MV-4-11 (cell line): Measurements from ENCODE around the gene GNG14.
"Not testable (repeated sequence)": the region's sequence is repeated elsewhere in the genome, so short reads cannot be mapped to it uniquely, and the experiment has no call there.

ENCODE experiments used
- DNase-seq: peaks from one replicate; lab custom pipeline; 2025; lab: John Stamatoyannopoulos, UW

The GNG14 gene

DNA sequence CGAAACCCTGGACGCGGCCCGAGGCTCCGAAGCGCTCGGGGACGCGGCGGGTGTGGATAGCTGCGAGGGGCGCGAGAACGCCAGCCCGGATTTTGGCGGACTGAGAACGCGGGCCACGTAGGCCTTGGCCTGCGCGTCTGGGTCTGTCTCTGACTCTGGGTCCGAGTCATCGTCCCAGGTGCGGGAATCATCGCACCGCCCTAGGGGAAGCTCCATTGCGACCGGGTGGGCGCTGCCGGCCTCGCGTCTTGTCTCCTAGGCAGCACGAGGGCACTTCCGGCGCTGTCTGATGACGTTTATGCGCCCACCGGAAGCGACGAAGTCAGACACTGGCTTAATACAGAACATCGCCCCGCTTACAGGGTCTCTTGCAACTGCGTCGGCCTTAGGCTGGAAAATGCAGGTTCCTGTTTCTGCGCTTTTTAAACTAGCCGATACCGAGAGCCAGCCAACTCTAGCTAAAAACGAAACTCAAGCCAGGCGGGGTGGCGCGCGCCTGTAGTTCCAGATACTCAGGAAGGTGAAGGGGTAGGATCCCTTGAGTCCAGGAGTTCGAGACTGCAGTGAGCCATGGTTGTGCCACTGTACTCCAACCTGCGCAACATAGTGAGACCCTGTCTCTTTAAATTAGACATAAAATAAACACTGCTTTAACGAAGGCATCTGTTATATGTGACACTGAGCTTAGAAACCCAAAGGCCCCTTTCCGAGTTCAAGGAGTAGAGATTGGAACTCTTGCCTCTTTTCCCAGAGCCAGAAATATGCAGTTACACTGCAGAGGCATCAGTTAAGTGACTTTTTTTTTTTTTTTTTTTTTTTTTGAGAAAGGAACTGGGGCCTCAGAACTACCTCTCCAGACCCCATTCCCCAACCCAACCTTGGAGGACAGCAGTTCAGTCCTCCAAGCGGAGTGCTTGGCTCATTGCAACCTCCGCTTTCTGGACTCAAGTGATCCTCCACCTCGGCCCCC, 8.9 kb downstream of the GNG14 start, which contains the start of gene FBXW9:
Gene FBXW9 (minus strand): TSS at position 266 of the 970 bp plus-strand sequence. CDS start 50 bp downstream, at position 216.
- DNase-seq, result peak; percentile 99

DNA sequence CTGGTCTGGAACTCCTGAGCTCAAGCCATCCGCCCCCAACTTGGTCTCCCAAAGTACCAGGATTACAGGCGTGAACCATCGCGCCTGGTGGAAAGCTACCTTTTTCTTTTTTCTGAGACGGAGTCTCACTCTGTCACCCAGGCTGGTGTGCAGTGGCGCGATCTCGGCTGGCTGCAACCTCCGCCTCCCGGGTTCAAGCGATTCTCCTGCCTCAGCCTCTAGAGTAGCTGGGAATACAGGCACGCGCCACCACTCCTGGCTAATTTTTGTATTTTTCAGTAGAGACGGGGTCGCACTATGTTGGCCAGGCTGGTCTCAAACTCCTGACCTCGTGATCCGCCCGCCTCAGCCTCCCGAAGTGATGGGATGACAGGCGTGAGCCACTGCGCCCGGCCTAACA, 9.6 kb downstream of the GNG14 start:
- DNase-seq, result not testable (repeated sequence)

DNA sequence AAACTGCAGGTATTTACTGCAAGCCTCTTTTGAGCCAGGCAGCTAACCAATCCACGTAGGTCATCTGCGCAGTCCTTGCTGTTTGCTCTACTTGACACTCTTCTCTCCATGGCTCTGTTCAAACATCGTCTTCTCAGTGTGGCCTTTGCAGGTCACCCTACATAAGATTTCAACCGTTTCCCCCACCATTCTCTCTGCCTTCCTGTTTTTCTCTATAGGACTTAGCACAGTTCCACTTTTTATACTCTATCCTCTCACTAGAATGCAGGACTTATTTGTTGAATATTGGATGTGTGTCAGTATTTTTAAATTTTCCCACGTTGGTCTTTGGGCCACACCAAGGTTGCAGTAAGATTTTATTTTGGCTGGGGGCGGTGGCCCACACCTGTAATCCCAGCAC, 10.3 kb downstream of the GNG14 start:
- peak; percentile 45 for DNase-seq

DNA sequence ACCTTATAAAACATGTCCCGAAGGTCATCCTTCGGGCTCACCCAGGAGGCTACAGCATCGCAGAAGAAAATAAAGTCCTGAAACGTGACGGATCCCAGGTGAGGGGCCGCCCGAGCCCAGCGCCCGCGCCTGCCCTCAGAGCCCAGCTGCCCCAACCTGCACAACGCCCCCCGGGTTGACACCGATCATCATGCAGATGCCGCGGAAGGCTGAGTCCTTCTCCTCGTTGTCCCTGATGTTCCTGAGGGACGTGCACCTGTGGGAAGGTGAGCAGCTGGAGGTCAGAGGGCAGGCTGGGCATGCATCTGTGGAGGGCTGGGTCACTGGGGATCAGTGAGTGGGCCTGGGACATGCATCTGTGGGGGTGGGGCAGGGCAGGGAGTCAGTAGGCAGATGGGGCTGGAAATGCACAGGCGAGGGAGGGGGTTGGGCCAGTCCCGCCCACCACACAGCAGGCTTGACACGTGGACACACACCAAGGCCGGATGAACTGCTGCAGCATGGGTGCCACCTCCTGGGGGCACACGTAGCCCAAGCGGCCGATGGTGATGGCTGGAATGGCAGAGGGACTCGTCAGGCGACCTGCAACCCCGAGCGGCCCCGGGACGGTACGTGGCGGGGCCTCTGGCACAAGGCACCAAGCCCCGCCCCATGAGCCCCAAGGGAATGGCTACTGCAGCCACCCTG, 13.9 kb downstream of the GNG14 start:
- no peak for DNase-seq

DNA sequence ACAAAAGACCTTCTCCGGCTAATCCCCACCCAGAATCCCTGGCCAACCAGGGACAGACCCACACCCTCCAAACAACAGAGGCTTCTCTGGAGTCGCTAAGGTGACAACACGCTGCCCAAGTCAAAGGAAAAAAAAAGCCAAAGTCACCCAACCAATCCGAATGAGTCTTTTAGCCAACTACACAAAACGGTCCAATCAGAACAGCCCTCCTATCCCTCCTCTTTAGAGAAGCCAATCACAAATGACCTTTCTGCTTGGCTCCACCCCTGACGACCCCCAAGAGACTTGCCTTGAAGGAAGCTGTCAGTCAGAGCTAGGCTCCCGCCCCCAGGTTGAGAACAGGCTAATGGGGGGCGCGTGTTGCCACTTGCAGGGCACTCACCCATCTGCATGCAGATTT, 15.2 kb downstream of the GNG14 start:
- DNase-seq, result peak; percentile 68

DNA sequence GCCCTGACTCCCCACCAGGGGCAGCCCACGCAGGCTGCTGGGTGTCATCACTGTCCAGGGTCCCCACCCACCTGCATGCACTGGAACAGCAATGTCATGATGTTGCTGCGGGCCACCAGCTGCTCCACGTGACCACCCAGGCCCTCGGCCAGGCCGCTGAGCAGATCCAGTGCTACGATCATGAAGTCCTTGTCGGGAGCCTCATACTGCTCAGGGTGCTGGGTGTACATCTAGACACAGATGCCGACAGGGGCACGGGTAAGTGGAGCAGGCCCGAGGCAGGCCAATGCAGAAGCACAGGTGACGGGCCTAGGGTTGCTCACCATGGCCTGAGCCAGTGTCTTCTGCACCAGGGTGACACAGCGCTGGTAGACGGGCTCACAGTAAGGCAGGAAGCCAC, 17.4 kb downstream of the GNG14 start:
- no peak for DNase-seq

DNA sequence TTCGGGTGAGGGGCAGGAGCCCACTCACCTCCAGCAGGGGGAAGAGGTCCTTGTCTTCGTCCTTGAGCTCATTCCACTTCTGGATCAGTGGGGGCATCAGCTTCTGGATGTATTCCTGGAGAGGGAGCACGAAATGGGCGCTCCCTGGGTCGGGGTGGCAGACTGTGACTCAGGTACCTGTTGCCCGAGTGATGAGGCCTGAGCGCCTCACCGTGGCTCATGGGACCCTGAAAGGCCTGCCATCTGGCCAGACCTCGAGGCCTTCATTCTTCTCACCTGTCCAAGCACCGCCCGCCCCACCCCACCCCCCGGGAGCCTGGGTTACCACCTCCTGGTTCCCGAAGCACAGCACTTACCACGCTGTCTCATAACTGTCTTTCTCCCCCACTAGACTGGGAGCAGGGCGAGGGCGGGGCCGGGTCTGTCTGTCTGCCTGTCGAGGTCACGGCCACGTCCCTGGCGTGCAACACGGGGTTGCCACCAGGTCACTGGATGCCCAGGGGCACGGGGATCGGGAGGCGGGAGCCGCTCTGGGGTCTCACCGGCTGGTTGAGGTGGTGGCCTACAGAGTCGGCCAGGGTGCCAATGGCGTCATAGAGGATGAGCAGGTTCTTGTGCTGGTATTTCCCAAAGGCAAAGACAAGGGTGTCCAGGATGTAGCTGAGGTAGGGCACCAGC, 18.0 kb downstream of the GNG14 start:
- DNase-seq, result no peak

DNA sequence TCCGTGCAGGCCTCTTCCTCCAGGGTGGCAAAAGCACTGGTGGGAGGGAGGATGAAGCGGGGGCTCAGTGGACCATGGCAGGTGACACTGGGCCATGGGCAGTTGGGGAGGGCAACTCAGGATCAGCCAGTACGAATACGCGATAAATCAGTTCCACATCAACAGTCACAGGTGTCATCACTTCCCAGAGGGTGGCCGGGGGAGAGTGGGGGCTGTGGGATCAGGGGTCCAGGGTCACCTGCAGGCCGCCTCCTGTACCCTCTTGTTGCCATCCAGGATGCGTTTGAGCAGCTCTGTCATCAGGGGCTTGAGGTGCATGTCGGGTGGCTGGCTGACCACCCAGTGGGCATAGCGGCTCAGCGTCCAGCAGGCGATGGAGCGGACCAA, 18.5 kb downstream of the GNG14 start:
- no peak for DNase-seq

DNA sequence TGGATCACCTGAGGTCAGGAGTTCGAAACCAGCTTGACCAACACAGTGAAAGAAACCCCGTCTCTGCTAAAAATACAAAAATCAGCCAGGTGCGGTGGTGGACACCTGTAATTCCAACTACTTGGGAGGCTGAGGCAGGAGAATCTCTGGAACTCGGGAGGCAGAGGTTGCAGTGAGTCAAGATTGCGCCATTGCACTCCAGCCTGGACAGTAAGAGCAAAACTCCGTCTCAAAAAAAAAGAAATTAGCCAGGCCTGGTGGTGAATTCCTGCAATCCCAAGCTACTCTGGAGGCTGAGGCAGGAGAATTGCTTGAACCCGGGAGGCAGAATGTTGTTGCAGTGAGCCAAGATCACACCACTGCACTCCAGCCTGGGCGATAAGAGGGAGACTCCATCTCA, 20.8 kb downstream of the GNG14 start:
- no peak for DNase-seq

DNA sequence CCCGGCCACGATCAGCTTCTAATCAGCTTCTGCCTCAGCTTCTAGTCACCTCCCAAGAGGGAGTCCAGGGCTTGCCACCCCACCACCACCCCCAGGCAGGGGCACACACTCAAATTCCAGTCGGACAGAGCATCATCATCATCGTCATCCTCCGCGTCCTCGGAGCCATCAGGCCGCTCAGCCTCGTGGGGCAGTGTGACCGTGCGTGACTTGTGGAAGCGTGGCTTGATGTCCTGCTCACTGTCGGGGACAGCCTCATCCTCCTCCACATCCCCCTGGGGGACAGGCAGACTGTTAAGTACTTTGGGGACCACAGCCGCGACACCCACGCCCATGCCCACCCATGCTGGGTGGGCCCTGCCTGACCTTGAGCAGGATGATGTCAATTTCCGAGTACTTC, 23.4 kb downstream of the GNG14 start:
- DNase-seq, result no peak

DNA sequence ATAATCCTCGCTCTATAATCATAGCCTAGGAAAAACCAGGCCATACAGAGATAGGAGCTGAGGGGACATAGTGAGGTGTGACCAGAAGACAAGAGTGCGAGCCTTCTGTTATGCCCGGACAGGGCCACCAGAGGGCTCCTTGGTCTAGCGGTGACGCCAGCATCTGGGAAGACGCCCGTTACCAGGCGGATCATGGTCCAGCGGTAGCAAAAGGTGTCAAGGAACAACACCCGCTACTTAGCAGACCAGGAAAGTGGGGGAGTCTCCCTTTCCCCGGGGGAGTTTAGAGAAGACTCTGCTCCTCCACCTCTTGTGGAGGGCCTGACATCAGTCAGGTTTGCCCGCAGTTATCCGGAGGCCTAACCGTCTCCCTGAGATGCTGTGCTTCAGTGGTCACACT, 24.3 kb downstream of the GNG14 start:
- DNase-seq, result not testable (repeated sequence)

DNA sequence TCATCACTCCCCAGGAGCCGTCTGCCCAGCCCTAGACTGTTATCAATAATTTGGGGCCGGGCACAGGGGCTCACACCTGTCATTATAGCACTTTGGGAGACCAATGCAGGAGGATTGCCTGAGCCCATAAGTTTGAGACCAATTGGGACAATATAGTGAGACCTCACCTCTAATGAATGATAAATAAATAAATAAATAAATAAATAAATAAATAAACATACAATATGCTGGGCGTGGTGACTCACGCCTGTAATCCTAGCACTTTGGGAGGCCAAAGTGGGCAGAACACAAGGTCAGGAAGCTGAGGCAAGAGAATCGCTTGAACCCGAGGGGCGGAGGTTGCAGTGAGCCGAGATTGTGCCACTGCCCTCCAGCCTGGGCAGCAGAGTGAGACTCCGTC, 25.5 kb downstream of the GNG14 start:
- DNase-seq, result not testable (repeated sequence)

DNA sequence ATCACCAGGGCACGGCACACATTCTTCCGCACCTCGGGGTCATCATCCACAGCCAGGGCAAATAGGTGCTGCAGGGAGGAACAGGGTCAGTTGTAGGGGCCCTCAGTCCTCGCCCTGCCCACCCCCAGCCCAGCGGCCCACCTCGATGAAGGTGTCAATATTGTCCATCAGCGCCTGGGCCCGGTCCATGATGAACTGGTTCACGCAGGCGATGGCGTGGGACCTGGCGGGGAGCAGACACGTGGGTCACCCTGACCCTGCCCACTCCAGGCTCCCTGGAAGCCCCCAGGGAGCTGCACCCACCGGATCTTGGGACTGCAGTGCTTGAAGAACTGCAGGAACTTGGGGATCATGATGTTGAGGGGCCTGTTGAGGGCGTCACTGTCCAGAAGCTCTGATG, 27.3 kb downstream of the GNG14 start:
- no peak for DNase-seq

DNA sequence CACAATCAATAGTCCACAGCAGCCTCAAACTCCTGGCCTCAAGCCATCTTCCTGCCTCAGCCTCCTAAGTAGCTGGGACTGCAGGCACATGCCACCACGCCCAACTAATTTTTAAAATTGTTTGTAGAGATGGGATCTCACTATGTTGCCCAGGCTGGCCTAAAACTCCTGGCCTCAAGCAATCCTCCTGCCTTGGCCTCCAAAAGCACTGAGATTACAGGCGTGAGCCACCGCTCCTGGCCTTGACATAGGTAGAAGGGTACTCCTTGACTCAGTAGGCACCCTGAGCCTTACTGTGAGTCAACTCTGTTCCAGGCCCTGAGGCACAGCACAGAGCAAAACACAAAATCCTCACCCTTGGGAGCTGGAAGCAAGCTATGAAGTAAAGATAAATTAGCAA, 28.1 kb downstream of the GNG14 start:
- DNase-seq, result no peak

DNA sequence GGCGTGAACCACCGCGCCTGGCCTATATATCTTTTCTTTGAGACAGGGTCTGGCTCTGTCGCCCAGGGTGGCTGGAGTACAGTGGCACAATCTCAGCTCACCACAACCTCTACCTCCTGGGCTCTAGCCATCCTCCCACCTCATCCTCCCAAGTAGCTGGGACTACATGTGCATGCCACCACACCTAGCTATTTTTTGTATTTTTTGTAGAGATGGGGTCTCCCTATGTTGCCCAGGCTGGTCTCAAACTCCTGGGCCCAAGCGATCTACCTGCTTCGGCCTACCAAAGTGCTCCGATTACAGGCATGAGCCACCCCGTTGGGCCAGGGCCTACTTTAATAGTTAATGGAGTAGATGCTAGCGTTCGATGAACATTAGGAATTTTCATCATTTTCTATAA, 32.5 kb downstream of the GNG14 start:
- no peak for DNase-seq

DNA sequence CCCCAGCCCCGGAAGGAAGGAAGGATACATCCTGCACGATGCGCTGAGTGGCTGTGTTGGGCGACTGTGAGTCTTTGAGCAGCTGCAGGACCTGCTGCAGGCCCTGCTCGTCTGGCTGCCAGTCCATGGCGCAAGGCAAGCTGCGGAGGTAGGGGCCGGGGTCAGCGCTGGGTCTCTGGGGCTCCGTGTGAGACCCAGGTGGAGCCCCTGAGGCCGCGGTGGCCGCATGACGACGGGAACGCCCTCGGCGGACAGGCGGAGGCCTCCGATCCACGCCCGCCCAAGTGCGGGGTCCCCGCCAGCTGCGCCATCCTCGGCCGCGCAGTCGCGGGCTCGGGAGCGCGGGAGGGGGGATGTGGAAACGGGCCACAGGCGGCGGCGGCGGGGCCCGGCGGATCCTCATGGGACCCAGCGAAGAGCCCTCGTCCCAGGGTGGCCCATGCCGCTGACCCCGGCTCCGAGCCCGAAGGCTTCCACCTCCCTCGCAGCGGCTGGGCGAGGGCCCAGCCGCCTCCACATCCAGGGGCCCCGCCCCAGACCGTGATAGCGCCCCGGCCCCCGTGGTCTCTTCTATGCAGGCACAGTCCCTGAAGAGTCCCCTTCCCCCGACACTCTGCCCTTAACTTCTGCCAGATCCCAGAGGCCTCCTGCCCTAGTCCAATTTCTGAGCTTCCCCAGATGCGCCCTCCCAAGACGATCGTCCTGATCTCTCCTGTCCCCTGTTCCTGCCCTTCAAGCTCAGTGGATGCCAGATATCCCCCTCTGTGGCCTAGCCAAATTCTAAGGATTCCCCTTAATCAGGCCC, 33.3 kb downstream of the GNG14 start:
- DNase-seq, result no peak

DNA sequence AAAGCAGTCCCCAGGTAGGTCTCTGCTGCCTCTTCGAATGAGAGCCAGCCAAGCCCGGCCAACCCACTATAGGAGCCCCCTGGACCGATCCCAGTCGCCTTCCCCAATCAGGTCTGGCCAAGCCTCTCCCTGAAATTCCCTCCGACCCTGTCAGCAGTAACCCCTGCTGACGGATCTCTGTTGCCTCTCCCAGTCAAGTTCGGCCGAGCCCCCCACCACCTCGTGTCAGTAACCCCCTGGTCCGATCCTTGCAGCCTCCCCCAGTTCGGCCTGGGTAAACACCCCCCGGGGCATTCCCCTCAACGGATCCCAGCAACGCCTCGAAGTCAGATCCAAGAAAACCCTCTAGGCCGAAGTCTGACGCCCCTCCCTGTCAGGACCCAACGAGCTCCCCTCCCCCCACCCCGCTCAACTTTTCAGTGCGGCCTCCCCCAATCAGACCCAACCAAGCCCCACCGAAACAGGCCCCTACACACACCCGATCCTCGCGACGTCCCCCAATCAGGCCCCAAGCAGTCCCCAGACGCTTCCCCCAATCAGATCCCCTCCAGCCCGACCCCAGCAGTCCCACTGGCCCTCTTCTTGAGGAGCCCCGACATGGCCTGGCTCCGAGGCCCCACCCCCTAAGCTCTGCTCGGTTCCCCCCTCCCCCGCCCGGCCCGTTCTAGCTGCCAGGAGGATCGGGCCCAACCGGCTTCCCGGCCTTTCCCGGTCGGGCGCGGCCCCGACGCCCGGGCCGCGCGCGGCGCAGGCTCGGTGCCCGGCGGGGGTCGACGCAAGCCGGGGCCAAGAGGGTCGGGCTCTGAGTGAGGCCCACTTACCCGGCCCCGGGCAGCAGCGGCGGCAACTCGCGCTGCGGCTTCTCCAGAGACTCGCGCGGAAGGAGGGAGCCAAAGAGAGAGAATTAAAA, 34.1 kb downstream of the GNG14 start:
- DNase-seq, result no peak

DNA sequence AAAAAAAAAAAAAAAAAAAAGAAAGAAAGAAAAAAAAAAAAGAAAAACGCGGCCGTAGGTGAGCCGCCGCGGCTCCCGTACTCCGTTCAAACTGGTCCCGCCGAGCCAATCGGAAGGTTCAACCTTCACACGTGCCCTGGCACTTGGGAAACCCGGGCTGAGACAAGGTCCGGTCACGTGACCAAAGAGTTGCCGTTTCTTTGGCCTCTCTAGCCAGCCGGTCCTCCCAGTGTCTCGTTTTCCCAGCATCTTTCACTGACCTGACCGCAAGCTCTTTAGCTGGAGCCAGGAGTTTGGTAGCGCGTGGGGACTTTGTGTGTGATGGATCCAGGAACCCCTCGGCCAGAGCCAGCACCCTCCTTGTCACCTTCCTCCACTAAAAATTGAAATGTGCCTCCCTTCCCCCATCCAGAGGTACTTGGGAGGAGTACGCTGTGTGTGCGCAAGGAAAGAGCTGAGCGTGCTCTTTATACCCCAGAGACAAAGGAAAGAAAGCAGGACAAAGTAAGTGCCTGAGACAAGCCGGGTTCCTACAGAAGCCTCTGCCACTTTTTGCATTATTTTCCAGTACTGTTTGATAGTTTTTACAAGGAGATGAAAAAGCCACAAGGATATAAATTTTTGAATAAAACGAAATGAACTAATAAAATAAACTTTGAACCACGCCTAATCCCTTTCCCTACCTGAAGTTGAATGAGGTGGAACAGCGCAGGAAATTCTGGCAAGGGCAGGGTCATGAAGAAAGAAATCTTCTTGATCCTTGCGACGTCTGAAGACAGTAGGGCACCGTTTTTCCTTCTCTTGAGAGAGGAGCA, 35.0 kb downstream of the GNG14 start:
- peak; percentile 100 for DNase-seq

DNA sequence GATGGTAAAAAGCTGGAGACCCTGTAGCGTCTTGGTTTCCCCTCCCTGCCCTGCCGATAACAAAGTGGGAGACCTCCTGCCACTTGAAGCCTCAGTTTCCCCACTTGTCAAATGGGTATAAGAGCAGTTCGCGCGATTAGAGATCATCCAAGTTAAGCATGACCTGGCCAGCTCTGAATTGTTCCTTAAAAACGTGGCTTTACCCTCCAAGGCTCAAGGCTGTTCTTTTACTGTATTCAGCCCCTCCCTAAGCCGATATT, 35.5 kb downstream of the GNG14 start:
- DNase-seq, result no peak
